NCI-H2171 (cell line): ENCODE data around the gene DNM1L.

ENCODE experiments used
- DNase-seq: peaks from one replicate; lab custom pipeline; 2025; lab: John Stamatoyannopoulos, UW

DNM1L gene

GRCh38 chr12:32756476-32757066 lies 77.5 kb downstream of the DNM1L start:
- DNase-seq: no peak

- no peak for DNase-seq
Observed at GRCh38 chr12:32757157-32757556, 78.1 kb downstream of the DNM1L start.

- DNase-seq: no peak
Observed at GRCh38 chr12:32761716-32762115, 82.6 kb downstream of the DNM1L start.

GRCh38 chr12:32765906-32766305 lies 86.8 kb downstream of the DNM1L start:
- peak; percentile 93 for DNase-seq

- no peak for DNase-seq
Observed at GRCh38 chr12:32768518-32768917, 89.4 kb downstream of the DNM1L start.

- DNase-seq: no peak
Observed at GRCh38 chr12:32770141-32770540, 91.0 kb downstream of the DNM1L start.

- DNase-seq: no peak
Observed at GRCh38 chr12:32773691-32774090, 94.6 kb downstream of the DNM1L start.

GRCh38 chr12:32776258-32776657 lies 97.2 kb downstream of the DNM1L start:
- DNase-seq: no peak

- DNase-seq: no peak
Observed at GRCh38 chr12:32777159-32777558, 98.1 kb downstream of the DNM1L start.

GRCh38 chr12:32777691-32778175 lies 98.6 kb downstream of the DNM1L start:
- DNase-seq: no peak

- no peak for DNase-seq
Observed at GRCh38 chr12:32780071-32780470, 101.0 kb downstream of the DNM1L start.

GRCh38 chr12:32783029-32783428 lies 103.9 kb downstream of the DNM1L start:
- DNase-seq: no peak

GRCh38 chr12:32785557-32785956 lies 106.5 kb downstream of the DNM1L start:
- DNase-seq: no peak

GRCh38 chr12:32788405-32788804 lies 109.3 kb downstream of the DNM1L start:
- DNase-seq: no peak

- DNase-seq: no peak
Observed at GRCh38 chr12:32789446-32789845, 110.3 kb downstream of the DNM1L start.

- no peak for DNase-seq
Observed at GRCh38 chr12:32789916-32790315, 110.8 kb downstream of the DNM1L start.

- DNase-seq: no peak
Observed at GRCh38 chr12:32794281-32794680, 115.2 kb downstream of the DNM1L start.
